GM06990 (cell line): Measurements from ENCODE around the gene ENO4.

Source experiments
- DNase-seq: peaks from one replicate; pipeline ENCODE4 v3.0.0-alpha.2; 2011; ENCODE audit not compliant: insufficient read length; ENCODE audit errors: extremely low read depth
- H3K27me3 ChIP-seq: replicated peaks from 2 replicates; pipeline ENCODE4 v1.6.0; 2011; ENCODE audit warnings: low read length; ENCODE audit not compliant: control insufficient read depth, insufficient read depth
- H3K36me3 ChIP-seq: 2 replicates; pipeline ENCODE4 v1.5.1; 2011; ENCODE audit warnings: low read length; ENCODE audit not compliant: control insufficient read depth, insufficient read depth
- H3K4me3 ChIP-seq: replicated peaks from 2 replicates; pipeline ENCODE4 v1.5.1; 2011; ENCODE audit warnings: low read depth, mild to moderate bottlenecking, control low read depth, low read length
- TF ChIP-seq, protein P1 (sequence below): IDR thresholded peaks from 2 replicates; pipeline ENCODE4 v1.5.1; 2011; ENCODE audit warnings: low read length, control low read depth, mild to moderate bottlenecking, inconsistent platforms; ENCODE audit not compliant: insufficient read depth, poor library complexity, severe bottlenecking

Gene ENO4

DNA sequence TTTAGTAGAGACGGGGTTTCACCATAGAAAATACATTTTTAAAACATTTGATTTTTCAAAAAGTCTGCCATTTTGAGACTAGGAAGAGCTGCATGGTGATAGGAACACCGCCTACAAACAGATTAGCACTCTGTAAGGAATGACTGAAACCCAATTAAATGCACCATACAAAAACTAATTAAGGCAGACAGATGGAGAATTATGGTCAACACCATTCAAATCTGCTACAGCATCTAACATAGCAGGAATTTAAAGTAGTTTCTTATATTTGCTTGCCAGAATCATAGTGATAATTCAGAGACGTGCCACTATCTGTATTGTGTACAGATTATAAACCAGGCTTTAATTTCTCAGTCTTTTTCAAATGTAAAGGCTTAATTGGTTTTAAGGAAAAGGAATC lies 68.2 kb downstream of the ENO4 start:
- no peak for DNase-seq
- Histone ChIP-seq H3K27me3 (no peaks in the 10 kb centered on the region; the same call in 1 of the 2 replicates), H3K4me3 (no peak overlapping the region), H3K36me3 (no peaks in the 10 kb centered on the region)
- TF ChIP-seq, protein P1, sequence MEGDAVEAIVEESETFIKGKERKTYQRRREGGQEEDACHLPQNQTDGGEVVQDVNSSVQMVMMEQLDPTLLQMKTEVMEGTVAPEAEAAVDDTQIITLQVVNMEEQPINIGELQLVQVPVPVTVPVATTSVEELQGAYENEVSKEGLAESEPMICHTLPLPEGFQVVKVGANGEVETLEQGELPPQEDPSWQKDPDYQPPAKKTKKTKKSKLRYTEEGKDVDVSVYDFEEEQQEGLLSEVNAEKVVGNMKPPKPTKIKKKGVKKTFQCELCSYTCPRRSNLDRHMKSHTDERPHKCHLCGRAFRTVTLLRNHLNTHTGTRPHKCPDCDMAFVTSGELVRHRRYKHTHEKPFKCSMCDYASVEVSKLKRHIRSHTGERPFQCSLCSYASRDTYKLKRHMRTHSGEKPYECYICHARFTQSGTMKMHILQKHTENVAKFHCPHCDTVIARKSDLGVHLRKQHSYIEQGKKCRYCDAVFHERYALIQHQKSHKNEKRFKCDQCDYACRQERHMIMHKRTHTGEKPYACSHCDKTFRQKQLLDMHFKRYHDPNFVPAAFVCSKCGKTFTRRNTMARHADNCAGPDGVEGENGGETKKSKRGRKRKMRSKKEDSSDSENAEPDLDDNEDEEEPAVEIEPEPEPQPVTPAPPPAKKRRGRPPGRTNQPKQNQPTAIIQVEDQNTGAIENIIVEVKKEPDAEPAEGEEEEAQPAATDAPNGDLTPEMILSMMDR = no peak

DNA sequence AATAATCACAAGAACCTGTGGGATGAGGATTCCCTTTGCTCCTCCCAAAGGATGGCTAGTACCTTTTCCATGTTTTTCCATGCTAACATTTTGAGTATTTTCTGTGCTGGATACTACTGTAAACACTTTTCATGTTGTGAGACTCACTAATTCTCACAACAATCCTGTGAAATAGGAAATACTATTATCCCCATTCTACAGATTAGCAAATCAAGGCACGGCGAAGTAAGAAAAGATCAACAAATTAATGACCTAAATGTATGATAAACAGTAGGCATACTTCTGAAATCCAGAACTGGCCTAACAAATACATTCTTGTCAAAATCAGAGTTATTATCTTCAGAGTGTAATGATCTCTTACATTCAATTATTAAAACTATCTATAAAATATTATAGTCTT lies 69.3 kb downstream of the ENO4 start:
- no peaks in the 10 kb centered on the region for H3K36me3 ChIP-seq
- no peaks in the 10 kb centered on the region; the same call in 1 of the 2 replicates for H3K27me3 ChIP-seq
- no peak for DNase-seq
- H3K4me3 ChIP-seq = no peak overlapping the region
- TF ChIP-seq, protein P1 = no peak

DNA sequence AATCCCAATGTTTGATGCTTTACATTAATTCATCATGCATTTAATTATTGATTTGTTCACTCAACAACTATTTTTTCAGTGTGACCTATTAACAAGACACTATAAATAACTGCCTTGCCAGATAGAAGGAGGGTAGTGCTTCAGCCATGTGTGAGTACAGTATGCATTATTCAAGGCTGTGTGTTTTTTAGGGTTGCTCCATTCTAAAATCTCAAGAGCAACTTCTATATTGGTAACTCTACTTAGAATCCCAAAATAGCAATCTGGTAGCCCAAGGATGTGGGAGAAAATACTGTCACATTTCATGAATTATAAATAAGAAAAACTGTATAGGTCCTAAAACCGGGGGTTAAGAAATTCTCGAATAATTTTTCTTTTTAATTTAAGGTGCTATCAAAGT lies 69.9 kb downstream of the ENO4 start:
- H3K4me3 ChIP-seq = no peak overlapping the region
- H3K27me3 ChIP-seq = no peaks in the 10 kb centered on the region; the same call in 1 of the 2 replicates
- TF ChIP-seq, protein P1 = no peak
- no peak for DNase-seq
- H3K36me3 ChIP-seq = no peaks in the 10 kb centered on the region

DNA sequence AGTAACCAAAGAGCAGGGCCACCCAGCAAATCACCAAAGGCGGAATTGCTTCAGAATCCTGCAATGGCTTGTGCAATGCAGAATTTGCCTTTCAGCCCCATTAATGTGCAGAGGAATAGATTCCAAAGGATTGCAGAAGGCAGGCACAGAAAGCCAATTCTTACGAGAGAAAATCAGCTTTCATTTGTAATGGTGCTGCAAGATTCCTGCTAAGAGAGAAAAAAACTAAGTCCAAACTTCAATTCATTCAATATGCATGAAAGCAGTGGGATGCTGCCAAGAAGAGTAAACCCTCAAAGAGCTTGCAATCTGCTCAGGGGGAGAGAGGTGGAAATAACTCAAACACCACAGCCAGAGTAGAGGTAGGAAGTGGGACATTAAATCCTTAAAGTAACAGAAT lies 70.4 kb downstream of the ENO4 start:
- Histone ChIP-seq H3K36me3 (no peaks in the 10 kb centered on the region), H3K4me3 (no peak overlapping the region), H3K27me3 (no peaks in the 10 kb centered on the region; the same call in 1 of the 2 replicates)
- no peak for DNase-seq
- TF ChIP-seq, protein P1 = no peak

DNA sequence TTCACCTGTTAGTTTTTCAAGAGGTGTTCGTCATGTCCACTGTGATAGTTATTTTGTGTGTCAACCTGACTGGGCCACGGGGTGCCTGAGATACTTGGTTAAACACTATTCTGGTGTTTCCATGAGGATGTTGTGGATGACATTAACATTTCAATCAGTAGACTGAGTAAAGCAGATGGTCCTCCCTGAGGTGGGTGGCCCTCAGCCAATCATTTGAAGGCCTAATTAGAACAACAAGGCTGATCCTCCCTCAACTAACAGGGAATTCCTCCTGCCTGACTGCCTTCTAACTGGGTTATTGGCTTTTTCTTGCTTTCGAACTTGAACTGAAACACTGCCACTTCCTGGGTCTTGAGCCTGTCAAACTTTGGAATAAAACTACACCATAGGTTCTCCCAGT lies 75.8 kb downstream of the ENO4 start:
- no peaks in the 10 kb centered on the region for H3K27me3 ChIP-seq
- DNase-seq = no peak
- H3K4me3 ChIP-seq = no peak overlapping the region

More for the DNA sequence above, 75.8 kb downstream of the ENO4 start:
- TF ChIP-seq, protein P1 = no peak
- no peaks in the 10 kb centered on the region for H3K36me3 ChIP-seq
